ENCODE data around the gene ASTN1.

Gene ASTN1

DNA sequence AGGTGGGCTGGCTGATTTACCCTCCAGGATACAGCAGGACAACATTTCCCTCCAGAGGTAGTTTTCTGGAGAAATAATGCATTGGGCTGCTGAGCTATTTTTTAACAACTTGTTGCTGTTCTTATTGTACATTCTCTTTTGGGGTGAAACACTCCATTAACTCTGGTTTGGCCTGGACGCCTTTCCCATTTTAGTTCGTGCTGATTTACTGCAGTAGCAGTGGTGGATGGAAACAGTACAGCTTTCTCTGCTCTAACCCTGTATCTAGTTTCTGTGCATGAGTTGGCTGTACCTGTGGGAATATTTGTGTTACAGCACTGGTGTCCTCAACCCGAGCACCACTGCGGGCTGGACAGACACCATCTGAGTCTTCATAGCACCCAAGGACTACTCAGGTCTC lies 325.3 kb downstream of the ASTN1 start:
- no peak overlapping the region for H3K4me3 ChIP-seq (ENCODE audit: low read length)
- TF ChIP-seq, protein P1, sequence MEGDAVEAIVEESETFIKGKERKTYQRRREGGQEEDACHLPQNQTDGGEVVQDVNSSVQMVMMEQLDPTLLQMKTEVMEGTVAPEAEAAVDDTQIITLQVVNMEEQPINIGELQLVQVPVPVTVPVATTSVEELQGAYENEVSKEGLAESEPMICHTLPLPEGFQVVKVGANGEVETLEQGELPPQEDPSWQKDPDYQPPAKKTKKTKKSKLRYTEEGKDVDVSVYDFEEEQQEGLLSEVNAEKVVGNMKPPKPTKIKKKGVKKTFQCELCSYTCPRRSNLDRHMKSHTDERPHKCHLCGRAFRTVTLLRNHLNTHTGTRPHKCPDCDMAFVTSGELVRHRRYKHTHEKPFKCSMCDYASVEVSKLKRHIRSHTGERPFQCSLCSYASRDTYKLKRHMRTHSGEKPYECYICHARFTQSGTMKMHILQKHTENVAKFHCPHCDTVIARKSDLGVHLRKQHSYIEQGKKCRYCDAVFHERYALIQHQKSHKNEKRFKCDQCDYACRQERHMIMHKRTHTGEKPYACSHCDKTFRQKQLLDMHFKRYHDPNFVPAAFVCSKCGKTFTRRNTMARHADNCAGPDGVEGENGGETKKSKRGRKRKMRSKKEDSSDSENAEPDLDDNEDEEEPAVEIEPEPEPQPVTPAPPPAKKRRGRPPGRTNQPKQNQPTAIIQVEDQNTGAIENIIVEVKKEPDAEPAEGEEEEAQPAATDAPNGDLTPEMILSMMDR (conservative IDR thresholded peaks at IDR 0.05; ENCODE audit: low read depth, low read length): no peak
- DNase-seq (ENCODE audit: low read depth): no peak

DNA sequence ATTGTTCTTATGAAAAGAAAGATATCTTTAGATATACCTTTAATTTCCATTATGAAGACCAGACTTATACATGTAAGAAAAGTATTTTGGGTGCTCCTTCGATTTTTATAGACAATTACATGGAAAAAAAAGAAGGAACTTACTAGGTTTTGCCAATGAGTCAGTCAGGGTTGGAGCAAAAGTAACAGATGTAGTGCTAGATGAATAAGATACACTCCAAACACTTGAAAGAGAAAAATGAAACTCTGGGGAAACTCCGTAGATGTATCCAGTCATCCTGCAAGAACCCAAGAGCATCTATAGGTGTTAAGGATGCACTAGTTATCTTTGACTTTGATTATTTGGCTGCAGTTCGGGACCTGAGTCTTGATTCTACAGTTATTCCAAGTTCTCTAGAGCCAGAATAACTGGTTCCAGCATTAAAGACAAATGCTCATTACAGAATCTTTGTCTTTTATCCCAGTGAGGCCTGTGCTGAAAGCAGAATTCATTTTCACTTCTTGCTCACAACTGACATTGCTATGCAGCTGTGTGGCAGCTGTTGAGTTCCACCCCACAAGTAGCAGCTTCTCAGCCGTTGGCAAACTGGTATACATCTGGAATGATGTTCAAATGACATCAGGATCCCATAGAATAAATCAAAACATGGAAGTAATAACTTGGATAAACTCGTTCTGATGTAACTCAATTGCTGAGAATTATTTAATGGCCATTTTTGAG lies 326.1 kb downstream of the ASTN1 start:
- no peak for DNase-seq (ENCODE audit: low read depth)
- TF ChIP-seq, protein P1 (conservative IDR thresholded peaks at IDR 0.05; ENCODE audit: low read depth, low read length): no peak
- H3K4me3 ChIP-seq (ENCODE audit: low read length): no peak overlapping the region

DNA sequence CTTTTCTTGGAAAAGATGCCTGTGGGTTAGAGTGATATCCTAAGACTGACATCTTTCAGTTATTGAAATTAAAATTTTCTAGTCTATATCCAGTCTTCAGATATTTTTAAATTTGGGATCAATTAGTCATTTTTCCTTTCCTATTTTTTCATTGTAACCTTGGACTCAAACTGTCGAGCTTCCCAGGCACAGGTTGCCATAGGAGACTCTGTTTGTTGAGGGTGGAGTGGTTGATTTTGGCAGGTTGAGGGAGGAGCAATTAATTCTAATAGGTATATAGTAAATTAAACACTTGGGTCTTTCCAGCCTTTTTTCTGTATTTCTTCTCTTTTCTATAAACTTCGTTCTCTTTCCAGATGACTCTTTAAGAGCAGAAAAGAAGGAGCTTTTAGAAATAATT lies 326.8 kb downstream of the ASTN1 start:
- TF ChIP-seq, protein P1 (conservative IDR thresholded peaks at IDR 0.05; ENCODE audit: low read depth, low read length): no peak
- no peak for DNase-seq (ENCODE audit: low read depth)
- no peak overlapping the region for H3K4me3 ChIP-seq (ENCODE audit: low read length)

DNA sequence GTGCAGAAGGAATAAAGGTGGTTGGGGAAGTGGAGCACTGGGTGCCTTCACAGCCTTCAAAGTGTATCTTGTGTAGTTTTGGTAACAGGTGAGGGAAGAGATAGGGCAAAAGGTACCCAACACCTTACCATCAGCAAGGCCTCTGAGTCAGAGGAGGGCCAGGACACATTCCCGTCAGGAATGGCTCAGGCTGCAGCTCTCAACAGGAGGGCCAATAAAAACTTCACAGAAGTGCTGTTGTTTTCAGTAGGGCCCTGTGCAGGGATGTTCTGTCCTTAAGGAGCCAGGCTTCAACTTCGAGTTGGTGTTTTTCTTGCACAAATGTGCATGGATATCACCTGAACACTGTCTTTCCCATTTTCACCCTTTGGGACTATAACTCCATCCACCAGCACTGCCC lies 333.4 kb downstream of the ASTN1 start:
- DNase-seq (ENCODE audit: low read depth): no peak
- H3K4me3 ChIP-seq (ENCODE audit: low read length): no peak overlapping the region
- TF ChIP-seq, protein P1 (conservative IDR thresholded peaks at IDR 0.05; ENCODE audit: low read depth, low read length): no peak

DNA sequence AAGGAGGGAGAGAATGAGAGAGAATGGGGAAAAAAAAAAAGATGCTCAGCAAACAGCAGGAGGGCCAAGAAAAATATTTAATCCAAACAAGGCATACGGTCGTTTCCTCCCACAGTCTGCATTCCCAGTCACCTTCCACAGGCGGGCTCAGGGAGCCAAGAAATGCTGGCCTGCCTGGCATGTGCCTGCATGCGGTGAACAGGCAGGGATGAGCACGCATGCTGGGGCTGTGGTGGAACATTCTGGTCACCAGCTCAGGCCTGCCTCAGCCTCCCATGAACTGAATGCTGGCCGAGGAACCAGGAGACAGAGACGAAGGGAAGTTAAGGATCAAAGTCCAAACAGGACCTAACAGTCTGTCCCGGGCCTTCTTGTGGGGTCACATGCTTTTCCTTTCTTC lies 335.3 kb downstream of the ASTN1 start:
- TF ChIP-seq, protein P1 (conservative IDR thresholded peaks at IDR 0.05; ENCODE audit: low read depth, low read length): no peak
- DNase-seq (ENCODE audit: low read depth): no peak
- no peak overlapping the region for H3K4me3 ChIP-seq (ENCODE audit: low read length)

DNA sequence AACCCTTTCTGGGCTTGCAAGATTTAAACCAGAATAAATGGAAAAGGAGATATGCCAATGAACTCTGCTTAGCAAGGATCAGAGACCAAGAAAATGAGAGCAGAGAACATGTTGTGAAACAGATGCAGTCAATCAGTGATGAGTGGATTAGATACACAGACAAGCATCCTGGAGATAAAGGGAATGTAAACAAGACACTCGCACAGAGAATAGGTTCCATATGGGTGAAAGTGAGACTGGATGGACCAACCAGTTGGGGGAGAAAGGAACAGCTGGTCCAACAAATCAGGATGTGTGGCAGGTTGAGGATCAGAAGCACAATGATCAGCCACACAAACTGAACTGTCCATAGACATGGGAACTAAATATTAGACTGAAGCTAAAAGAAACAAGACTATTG lies 338.2 kb downstream of the ASTN1 start:
- TF ChIP-seq, protein P1 (conservative IDR thresholded peaks at IDR 0.05; ENCODE audit: low read depth, low read length): no peak
- H3K4me3 ChIP-seq (ENCODE audit: low read length): no peak overlapping the region
- no peak for DNase-seq (ENCODE audit: low read depth)

DNA sequence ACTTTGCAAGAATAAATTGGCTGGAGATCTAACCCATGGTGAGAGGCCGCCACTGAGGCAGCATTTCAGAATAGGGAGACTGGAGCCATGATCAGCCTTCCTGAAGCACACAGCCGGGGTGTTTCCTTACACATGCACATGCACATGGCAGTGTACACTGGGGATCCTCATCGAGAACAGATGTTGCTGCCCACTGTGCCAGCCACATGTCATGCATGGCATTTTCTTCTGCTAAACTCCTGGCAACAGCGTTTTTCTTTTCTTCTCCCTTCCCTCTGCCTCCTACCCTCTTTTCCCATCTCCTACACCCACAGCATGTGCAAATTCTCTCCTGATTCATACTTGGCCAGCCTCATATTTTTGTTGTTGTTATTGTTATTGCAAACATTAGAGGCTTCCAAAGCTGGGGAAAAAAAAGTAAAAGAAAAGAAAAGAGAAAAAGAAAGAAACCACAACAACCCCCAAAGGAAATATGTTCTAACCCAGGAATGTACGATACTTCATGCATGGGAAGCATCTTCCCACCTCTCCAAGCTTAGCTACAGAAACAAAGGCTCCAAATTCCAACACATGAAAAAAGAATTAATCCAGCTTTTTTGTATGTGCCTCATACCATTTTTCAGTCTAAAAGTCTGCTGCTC lies 344.0 kb downstream of the ASTN1 start:
- TF ChIP-seq, protein P1 (conservative IDR thresholded peaks at IDR 0.05; ENCODE audit: low read depth, low read length): no peak
- no peak for DNase-seq (ENCODE audit: low read depth)
- H3K4me3 ChIP-seq (ENCODE audit: low read length): no peak overlapping the region
